ENCODE measurements around the gene PTPN1.

DNA sequence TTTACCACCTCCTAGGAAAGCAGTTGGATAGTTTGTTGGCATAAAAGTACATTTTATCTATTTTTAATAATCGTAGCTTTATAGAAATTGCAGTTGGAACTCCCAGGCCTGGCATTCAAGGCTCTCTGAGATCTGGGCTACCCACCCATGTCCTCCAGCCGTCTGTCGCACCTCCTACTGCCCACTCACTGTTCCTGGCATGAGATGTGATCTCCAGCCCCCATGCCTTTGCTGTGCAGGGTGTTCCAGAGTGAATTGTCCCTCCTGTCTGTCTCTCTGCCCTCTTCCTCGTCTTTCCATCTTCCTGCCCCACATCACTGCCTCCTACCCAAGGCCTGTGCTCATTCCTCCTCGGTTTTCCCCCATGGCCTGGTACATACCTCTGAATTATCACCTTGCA, 50.7 kb downstream of the PTPN1 start:
- no peak for TF ChIP-seq CTCF (conservative IDR thresholded peaks at IDR 0.05; ENCODE audit: low read length)
- no peak for TF ChIP-seq EZH2phosphoT487 (IDR thresholded peaks at IDR 0.05; ENCODE audit: borderline replicate concordance)
